GM19099 (cell line): ENCODE results near the gene RFPL2.

Experiments
- POLR2A ChIP-seq: IDR thresholded peaks from 3 replicates; pipeline ENCODE4 v1.6.1; 2011; ENCODE audit warnings: low read depth; ENCODE audit not compliant: insufficient read length; ENCODE audit errors: extremely low read depth

RFPL2 gene

GRCh38 chr22:32185821-32186220, 19.1 kb downstream of the RFPL2 start:
- no peak for TF ChIP-seq POLR2A

- no peak for TF ChIP-seq POLR2A
These were observed 21.2 kb downstream of the RFPL2 start for GRCh38 chr22:32183625-32184024.

DNA sequence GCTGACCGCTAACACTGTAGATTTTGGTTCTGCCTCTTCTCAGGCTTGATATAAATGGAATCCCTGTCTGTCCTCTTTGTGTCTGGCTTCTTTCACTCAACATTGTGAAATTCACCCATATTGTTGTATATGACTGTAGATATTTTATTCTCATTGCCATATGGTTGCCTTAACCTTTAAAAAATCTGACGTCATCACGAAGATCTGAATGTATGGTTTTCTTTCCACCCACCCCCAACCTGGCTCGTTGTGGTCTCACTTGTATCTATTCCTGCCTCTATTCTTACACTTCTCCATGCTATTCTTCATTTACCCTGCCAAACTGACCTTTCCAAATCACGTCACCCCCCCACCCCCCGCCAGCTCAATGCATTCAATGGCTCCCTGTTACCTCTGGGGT, 23.8 kb downstream of the RFPL2 start:
- no peak for TF ChIP-seq POLR2A

DNA sequence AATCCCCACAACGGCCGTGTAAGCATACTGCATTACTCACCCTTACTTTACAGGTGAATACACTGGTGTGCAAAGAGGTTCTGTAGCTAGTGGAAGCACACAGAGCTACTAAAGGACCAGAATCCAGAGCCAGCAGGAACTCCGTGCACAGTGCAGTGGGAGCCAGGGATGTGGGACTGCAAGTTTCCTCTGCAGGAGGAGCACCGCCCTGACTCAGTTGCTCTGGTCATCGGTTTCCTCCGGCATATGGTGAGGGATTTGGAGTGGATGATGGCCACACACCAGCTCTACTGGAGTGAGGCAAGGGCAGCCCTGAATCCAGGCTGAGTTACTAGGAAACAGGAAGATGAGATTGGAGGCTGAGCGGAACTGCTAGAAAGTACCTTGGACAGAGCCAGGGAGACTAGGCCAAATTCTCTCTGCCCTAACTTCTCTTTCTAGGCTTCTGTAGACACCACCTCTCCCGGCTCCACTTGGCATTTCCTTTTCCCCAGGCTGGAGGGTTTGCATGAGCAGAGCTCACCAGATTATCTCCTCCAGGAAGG, 27.6 kb downstream of the RFPL2 start:
- TF ChIP-seq POLR2A = no peak

DNA sequence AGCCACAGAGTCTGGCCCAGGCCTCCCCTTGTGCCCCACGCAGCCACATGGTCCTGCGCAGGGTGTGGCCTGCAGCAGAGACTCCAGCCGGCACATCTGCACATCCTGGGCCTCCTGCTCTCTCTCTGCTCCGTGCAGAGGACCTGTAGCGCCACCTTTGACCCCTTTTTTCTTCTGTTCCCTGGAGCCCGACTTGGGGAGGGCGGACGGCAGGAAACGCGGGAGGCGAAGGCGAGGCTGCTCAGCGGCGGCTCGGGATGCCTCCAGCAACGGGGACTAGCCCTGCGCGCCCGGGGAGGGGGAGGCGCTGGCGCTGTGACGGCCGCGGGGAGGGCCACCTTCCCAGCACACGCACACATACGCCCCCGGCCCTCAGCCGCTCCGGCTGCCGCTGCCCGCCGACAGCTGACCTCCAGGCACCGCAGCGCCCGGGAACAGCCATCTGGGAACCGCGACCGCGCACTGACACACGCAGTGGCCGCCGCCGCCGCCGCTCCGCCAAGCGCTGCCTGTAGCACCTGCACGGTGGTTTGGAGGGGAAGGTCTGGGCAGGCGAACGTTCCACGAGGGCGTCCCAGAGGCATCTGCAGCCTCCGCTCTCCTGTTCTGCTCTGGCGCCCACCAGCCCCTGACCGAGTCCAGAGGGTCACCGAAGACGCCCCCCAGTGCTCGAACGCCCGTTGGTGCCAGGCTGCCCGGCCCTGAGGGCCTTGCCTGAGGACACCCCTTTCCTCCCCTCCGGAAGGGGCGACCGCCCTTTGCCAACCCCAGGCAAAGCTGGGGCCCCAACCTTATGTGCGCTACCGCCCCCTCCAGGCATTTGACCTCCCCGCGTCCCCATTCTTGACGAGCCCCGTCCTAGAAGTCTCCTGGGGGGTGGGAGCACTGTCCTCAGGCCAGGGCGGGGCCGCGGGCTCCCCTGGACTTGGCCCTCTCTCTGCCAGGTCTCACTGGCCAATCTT, 28.9 kb downstream of the RFPL2 start:
- TF ChIP-seq POLR2A = no peak

DNA sequence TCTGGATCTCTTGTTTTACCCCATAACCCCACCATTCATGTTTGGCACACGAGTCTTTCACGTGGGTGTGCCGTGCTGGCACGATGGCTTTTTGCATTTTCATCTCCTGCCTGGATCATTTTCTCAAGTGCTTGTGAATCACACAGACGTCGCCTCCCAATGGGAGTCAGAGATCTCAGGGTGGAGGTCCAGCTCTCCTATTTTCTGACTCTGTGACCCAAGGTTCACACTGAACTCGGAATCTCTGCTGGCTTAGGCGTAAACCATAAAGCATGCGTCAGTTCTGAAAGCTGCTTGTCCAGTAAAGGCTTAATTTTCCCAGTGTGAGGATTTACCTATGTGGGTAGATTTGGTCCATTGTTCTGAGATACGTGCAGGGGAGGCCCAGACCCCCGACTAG, 29.8 kb downstream of the RFPL2 start:
- no peak for TF ChIP-seq POLR2A

GRCh38 chr22:32165681-32166080, 39.2 kb downstream of the RFPL2 start:
- TF ChIP-seq POLR2A = no peak

GRCh38 chr22:32164075-32164860, 40.6 kb downstream of the RFPL2 start:
- TF ChIP-seq POLR2A = no peak

DNA sequence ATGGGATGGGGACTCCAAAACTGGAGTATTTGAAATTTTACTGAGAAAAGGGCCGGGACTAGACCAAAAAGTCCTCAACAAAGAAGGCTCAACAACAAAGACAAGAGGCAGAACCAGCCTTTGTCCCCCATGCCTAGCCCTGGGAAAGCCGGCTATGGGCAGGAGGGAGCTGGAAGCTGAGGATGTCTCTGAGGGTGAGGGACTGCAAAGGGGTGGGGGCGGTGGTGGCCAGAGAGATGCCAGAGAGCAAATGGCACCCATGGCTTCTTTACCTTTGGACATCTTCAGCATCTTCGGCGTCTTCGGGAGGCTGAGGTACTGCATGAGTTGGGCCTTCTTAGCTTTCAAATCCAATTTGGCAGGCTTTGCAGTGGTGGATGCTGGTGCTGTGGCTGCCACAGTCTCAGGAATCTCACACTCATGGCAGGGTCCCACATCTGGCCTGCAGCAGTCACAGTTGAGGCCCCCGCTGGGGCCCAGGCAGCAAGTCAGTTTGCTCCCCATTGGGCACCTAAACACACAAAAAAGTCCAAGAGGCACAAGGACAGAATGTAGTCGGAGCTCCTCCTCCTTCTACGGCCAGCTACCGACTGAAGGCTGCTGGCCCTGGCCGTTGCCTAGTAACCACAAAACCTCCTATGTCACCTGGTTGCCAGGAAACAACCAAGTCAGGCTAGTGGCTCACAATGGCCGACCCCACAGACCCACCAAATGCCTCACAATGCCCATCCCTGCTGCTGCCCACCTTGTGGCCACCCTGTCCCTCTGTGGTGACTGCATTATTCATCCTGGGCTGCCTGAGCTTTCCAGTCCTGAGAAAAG, 46.0 kb downstream of the RFPL2 start, which contains the start of gene C22orf42:
C22orf42 (minus strand) TSS at position 592 of the 822 bp plus-strand sequence; CDS start at position 504, 88 bp downstream.
- no peak for TF ChIP-seq POLR2A

- TF ChIP-seq POLR2A = no peak
These were observed 60.2 kb downstream of the RFPL2 start for GRCh38 chr22:32144496-32145274.

- TF ChIP-seq POLR2A = no peak
These were observed 62.3 kb downstream of the RFPL2 start for GRCh38 chr22:32142600-32142999.
